Brain pericyte (primary cell): Measurements from ENCODE around the gene RGS6.

Experiments
- DNase-seq: peaks from one replicate; pipeline ENCODE4 v3.0.0-alpha.2; 2012; ENCODE audit warnings: low read depth, low spot score

RGS6 gene

GRCh38 chr14:72499746-72500145 is 567.5 kb downstream of the RGS6 start:
- DNase-seq: no peak

GRCh38 chr14:72500234-72500838 is 568.1 kb downstream of the RGS6 start:
- no peak for DNase-seq

- no peak for DNase-seq
These were observed 569.2 kb downstream of the RGS6 start for GRCh38 chr14:72501439-72501838.

- no peak for DNase-seq
These were observed 571.0 kb downstream of the RGS6 start for GRCh38 chr14:72503271-72503670.

GRCh38 chr14:72503696-72504368 is 571.6 kb downstream of the RGS6 start:
- DNase-seq: no peak

GRCh38 chr14:72510566-72510965 is 578.3 kb downstream of the RGS6 start:
- DNase-seq: no peak

GRCh38 chr14:72512281-72512680 is 580.1 kb downstream of the RGS6 start:
- DNase-seq: no peak

GRCh38 chr14:72512925-72513324 is 580.7 kb downstream of the RGS6 start:
- no peak for DNase-seq

GRCh38 chr14:72513346-72513745 is 581.1 kb downstream of the RGS6 start:
- DNase-seq: no peak

GRCh38 chr14:72513965-72514659 is 581.9 kb downstream of the RGS6 start:
- DNase-seq: no peak

GRCh38 chr14:72514660-72515025 is 582.4 kb downstream of the RGS6 start:
- no peak for DNase-seq

GRCh38 chr14:72515779-72516770 is 583.8 kb downstream of the RGS6 start:
- no peak for DNase-seq

- peak; percentile 57 for DNase-seq
These were observed 584.9 kb downstream of the RGS6 start for GRCh38 chr14:72516936-72517700.

GRCh38 chr14:72517736-72518135 is 585.5 kb downstream of the RGS6 start:
- no peak for DNase-seq

GRCh38 chr14:72518809-72519377 is 586.7 kb downstream of the RGS6 start:
- DNase-seq: no peak

- no peak for DNase-seq
These were observed 587.3 kb downstream of the RGS6 start for GRCh38 chr14:72519543-72519942.

- no peak for DNase-seq
These were observed 588.8 kb downstream of the RGS6 start for GRCh38 chr14:72521045-72521444.

- no peak for DNase-seq
These were observed 589.9 kb downstream of the RGS6 start for GRCh38 chr14:72521968-72522741.

- no peak for DNase-seq
These were observed 590.6 kb downstream of the RGS6 start for GRCh38 chr14:72522847-72523246.
